CD14-positive monocyte (primary cell): ENCODE measurements around the gene GDF2. TPM values are rescaled to one million over a fixed set of nuclear protein-coding genes. Genes with fewer than 3 reads are reported as not detected.
A peak's percentile ranks its signal among the peaks of the same experiment; 100 is the strongest.

ENCODE experiments used
- DNase-seq, 3 donors: peaks; one replicate each; pipeline ENCODE4 v3.0.0-alpha.2; 2011 to 2022
- H2AFZ ChIP-seq: 2 replicates; pipeline ENCODE4 v1.6.0; 2012; ENCODE audit warnings: mild to moderate bottlenecking, low read depth, low read length, inconsistent platforms; ENCODE audit not compliant: insufficient read depth, poor library complexity, severe bottlenecking
- H3K27ac ChIP-seq, 2 donors: 1 replicate in 1 of 2; 2 replicates in 1 of 2; pipeline ENCODE4 v1.5.1; 2012 to 2013; ENCODE audit warnings: low read length in 2 of 2, control low read depth in 1 of 2, inconsistent platforms in 1 of 2, low read depth in 1 of 2, mild to moderate bottlenecking in 1 of 2
- H3K27me3 ChIP-seq, 2 donors: one replicate each; pipeline versions ENCODE4 v1.6.0 to v1.6.1; 2011 to 2013; ENCODE audit warnings: low read length in 2 of 2; ENCODE audit not compliant: control insufficient read depth in 2 of 2, insufficient read depth in 2 of 2
- H3K36me3 ChIP-seq, 2 donors: replicated peaks in 1 of 2; 1 replicate in 1 of 2; 2 replicates in 1 of 2; pipeline versions ENCODE4 v1.5.1 to v1.6.1; 2012 to 2013; ENCODE audit warnings: low read length in 2 of 2, control low read depth in 1 of 2, inconsistent platforms in 1 of 2, mild to moderate bottlenecking in 1 of 2; ENCODE audit not compliant: insufficient read depth in 2 of 2, control insufficient read depth in 1 of 2
- H3K4me1 ChIP-seq, 2 donors: 1 replicate in 1 of 2; 2 replicates in 1 of 2; pipeline versions ENCODE4 v1.5.1 to v1.6.1; 2012 to 2013; ENCODE audit warnings: low read length in 2 of 2, control low read depth in 1 of 2, inconsistent platforms in 1 of 2, mild to moderate bottlenecking in 1 of 2, moderate library complexity in 1 of 2; ENCODE audit not compliant: insufficient read depth in 2 of 2, control insufficient read depth in 1 of 2
- H3K4me2 ChIP-seq: replicated peaks from 2 replicates; pipeline ENCODE3; 2012; ENCODE audit warnings: low read length, moderate library complexity, mild to moderate bottlenecking; ENCODE audit not compliant: poor library complexity, severe bottlenecking; ENCODE audit errors: extremely low read depth
- H3K4me3 ChIP-seq, 3 experiments: fragments of 200-600 bp in 1 of 3; sonication (generic) in 1 of 3; replicated peaks in 1 of 3; 1 replicate in 2 of 3; 2 replicates in 1 of 3; pipeline ENCODE4 v1.5.1; 2011 to 2013; ENCODE audit warnings: low read length in 3 of 3, mild to moderate bottlenecking in 3 of 3, control low read depth in 2 of 3, low read depth in 2 of 3, inconsistent platforms in 1 of 3, moderate library complexity in 1 of 3
- H3K79me2 ChIP-seq: 2 replicates; pipeline ENCODE4 v1.6.0; 2012; ENCODE audit warnings: mild to moderate bottlenecking, control low read depth, inconsistent platforms, low read length, moderate library complexity; ENCODE audit not compliant: insufficient read depth
- H3K9ac ChIP-seq: 2 replicates; pipeline ENCODE4 v1.6.0; 2017; ENCODE audit warnings: low read length, mild to moderate bottlenecking; ENCODE audit not compliant: insufficient read depth, poor library complexity, severe bottlenecking
- H3K9me3 ChIP-seq, 2 donors: replicated peaks in 1 of 2; 1 replicate in 1 of 2; 2 replicates in 1 of 2; pipeline versions ENCODE4 v1.5.1 to v1.6.1; 2012 to 2013; ENCODE audit warnings: low read length in 2 of 2, control low read depth in 1 of 2; ENCODE audit not compliant: control insufficient read depth in 1 of 2, insufficient read depth in 1 of 2
- H4K20me1 ChIP-seq: 2 replicates; pipeline ENCODE4 v1.6.0; 2012; ENCODE audit warnings: mild to moderate bottlenecking, low read length, control low read depth, moderate library complexity; ENCODE audit not compliant: insufficient read depth
- H3K27ac Mint-ChIP-seq, 7 donors: one replicate each; pipeline ENCODE4 v1.8.0; 2020; ENCODE audit warnings: mild to moderate bottlenecking in 7 of 7, mixed read lengths in 7 of 7, moderate library complexity in 6 of 7, inconsistent platforms in 2 of 7
- H3K27me3 Mint-ChIP-seq, 3 donors: one replicate each; pipeline ENCODE4 v1.8.0; 2021 to 2022; ENCODE audit warnings: low read depth in 3 of 3, mild to moderate bottlenecking in 3 of 3, mixed read lengths in 3 of 3, moderate library complexity in 3 of 3, inconsistent platforms in 1 of 3
- H3K36me3 Mint-ChIP-seq, 2 donors: one replicate each; pipeline ENCODE4 v1.8.0; 2020; ENCODE audit warnings: mixed read lengths in 2 of 2, inconsistent platforms in 1 of 2, mild to moderate bottlenecking in 1 of 2
- H3K4me1 Mint-ChIP-seq: one replicate; pipeline ENCODE4 v1.8.0; 2020; ENCODE audit warnings: mild to moderate bottlenecking, mixed read lengths
- H3K4me3 Mint-ChIP-seq, 2 donors: one replicate each; pipeline ENCODE4 v1.8.0; 2020; ENCODE audit warnings: mild to moderate bottlenecking in 2 of 2, mixed read lengths in 2 of 2, moderate library complexity in 1 of 2
- H3K9me3 Mint-ChIP-seq, 7 donors: one replicate each; pipeline ENCODE4 v1.8.0; 2020 to 2022; ENCODE audit warnings: mixed read lengths in 7 of 7, mild to moderate bottlenecking in 6 of 7, moderate library complexity in 6 of 7, inconsistent platforms in 2 of 7
- WGBS: methylation state at CpG from one replicate; pipeline ENCODE4 v1.1.5; 2013; ENCODE audit warnings: missing lambda C conversion rate; ENCODE audit not compliant: insufficient coverage; 5-methylcytosine and 5-hydroxymethylcytosine counted together
- intact Hi-C, 2 donors: fragments of 100-400 bp; cut with micrococcal nuclease; formaldehyde crosslinking; loops; one replicate each; pipeline versions ENCODE4 v1.15.0 to v1.15.1; 2023
- polyA plus RNA-seq, 3 donors: library from polyadenylated mRNA; depleted of rRNA in 1 of 3; unstranded in 2 of 3; stranded (reverse) in 1 of 3; fragments of 300-500 nt in 2 of 3; fragments of >200 nt in 1 of 3; fragmentation: Illumina TruSeq in 2 of 3; gene quantifications; 1 replicate in 2 of 3; 2 replicates in 1 of 3; pipeline ENCODE4 v1.2.3, GENCODE V29; 2012 to 2021
- TF ChIP-seq, protein P1 (sequence below): fragments of 200-600 bp; IDR thresholded peaks from one replicate; pipeline ENCODE4 v1.8.0; 2022; ENCODE audit warnings: antibody characterized with exemption, mild to moderate bottlenecking

Gene GDF2
- polyA plus RNA-seq, 3 donors: not detected

- Mint-ChIP-seq H3K9me3 (peaks cover 0 to 5% (median 0%) of the 10 kb centered on the region in 7 donors), H3K36me3 (no peaks in the 10 kb centered on the region), H3K4me1 (peaks cover 28% of the 10 kb centered on the region), H3K4me3 (no peak overlapping the region), H3K27ac (peak overlapping the region in 1 of 7 donors; percentile 60), H3K27me3 (peaks cover 0 to 16% (median 12%) of the 10 kb centered on the region in 3 donors)
- H3K27ac ChIP-seq: no peak overlapping the region
- no peaks in the 10 kb centered on the region for H4K20me1 ChIP-seq
- H3K36me3 ChIP-seq: no peaks in the 10 kb centered on the region
- H3K4me1 ChIP-seq: peaks cover 19 to 21% of the 10 kb centered on the region in 2 donors
- DNase-seq: no peak
- no peaks in the 10 kb centered on the region for H3K9me3 ChIP-seq
- TF ChIP-seq, protein P1, sequence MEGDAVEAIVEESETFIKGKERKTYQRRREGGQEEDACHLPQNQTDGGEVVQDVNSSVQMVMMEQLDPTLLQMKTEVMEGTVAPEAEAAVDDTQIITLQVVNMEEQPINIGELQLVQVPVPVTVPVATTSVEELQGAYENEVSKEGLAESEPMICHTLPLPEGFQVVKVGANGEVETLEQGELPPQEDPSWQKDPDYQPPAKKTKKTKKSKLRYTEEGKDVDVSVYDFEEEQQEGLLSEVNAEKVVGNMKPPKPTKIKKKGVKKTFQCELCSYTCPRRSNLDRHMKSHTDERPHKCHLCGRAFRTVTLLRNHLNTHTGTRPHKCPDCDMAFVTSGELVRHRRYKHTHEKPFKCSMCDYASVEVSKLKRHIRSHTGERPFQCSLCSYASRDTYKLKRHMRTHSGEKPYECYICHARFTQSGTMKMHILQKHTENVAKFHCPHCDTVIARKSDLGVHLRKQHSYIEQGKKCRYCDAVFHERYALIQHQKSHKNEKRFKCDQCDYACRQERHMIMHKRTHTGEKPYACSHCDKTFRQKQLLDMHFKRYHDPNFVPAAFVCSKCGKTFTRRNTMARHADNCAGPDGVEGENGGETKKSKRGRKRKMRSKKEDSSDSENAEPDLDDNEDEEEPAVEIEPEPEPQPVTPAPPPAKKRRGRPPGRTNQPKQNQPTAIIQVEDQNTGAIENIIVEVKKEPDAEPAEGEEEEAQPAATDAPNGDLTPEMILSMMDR: no peak
- intact Hi-C loops: no loop called here
- no peaks in the 10 kb centered on the region for H3K27me3 ChIP-seq
- H2AFZ ChIP-seq: no peak overlapping the region
- H3K4me2 ChIP-seq: no peak overlapping the region
- no peak overlapping the region for H3K9ac ChIP-seq
- H3K79me2 ChIP-seq: no peaks in the 10 kb centered on the region
- no peak overlapping the region for H3K4me3 ChIP-seq
Measured at GRCh38 chr10:47283848-47284247, 38.4 kb upstream of the GDF2 start.

DNA sequence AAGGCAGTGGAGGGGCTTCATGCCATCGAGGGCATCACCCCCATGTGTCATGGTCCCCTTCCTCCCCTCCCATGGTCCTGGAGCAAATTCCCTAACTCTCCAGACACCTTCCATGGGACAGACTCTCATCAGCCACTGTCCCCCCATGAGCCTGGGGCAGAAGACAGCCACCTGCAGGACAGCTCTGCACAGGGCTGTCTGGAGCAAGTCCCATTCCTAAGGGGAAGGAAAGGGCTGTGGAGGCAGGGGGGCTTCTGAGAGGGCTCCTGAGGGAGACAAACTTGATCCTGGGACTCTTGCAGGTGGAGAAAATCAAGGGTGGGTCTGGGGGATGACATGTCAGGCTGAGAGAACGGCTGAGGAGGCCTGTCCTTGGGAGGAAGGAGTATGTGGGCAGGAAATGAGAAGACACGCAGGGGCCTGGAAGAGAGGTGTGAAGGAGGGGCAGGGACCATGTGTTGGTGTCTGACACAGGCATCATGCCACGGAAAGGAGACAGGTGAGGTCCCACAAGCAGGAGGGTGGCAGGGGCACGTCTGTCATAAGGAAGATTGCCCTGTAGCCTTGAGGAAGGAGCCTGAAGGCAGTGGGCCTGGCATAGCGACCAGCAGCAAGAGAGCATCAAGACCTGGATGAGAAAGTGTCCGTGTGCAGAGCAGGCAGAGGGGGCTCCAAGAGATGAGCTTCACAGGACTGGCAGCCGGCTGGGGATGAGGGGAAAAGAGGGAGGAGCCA lies 36.7 kb upstream of the GDF2 start:
- intact Hi-C loops: loop anchor here in 1 of 2 donors (5.0 kb wide), 1 partner anchor 48 kb away; no protein-coding TSS in a partner anchor
- Mint-ChIP-seq H3K27me3 (peaks cover 0 to 18% (median 13%) of the 10 kb centered on the region in 3 donors), H3K4me3 (peak overlapping the region in 1 of 2 donors; percentile 69), H3K9me3 (peaks cover 0 to 3% (median 0%) of the 10 kb centered on the region in 7 donors), H3K36me3 (no peaks in the 10 kb centered on the region), H3K4me1 (peaks cover 30% of the 10 kb centered on the region), H3K27ac (peak overlapping the region in 3 of 7 donors; percentile 11 to 66 (median 39))
- Histone ChIP-seq H3K27ac (no peak overlapping the region), H3K79me2 (no peaks in the 10 kb centered on the region), H3K4me3 (no peak overlapping the region), H4K20me1 (no peaks in the 10 kb centered on the region), H3K9me3 (no peaks in the 10 kb centered on the region), H3K4me1 (peaks cover 19 to 21% of the 10 kb centered on the region in 2 donors), H2AFZ (no peak overlapping the region), H3K9ac (no peak overlapping the region), H3K4me2 (no peak overlapping the region), H3K36me3 (no peaks in the 10 kb centered on the region), H3K27me3 (no peaks in the 10 kb centered on the region)
- no peak for DNase-seq
- TF ChIP-seq, protein P1: no peak
- WGBS: 71% methylated on average over 7 of the region's 8 CpGs
